Activated B cell treated with CpG ODN at 0.5 μM for 24 hours (primary cell): ENCODE results near the gene ADAT3. TPM values are rescaled to one million over a fixed set of nuclear protein-coding genes. Genes with fewer than 3 reads are reported as not detected.

Experiments used
- ATAC-seq: fragments of 200-7000 bp; cut with Tn5 transposase; one replicate; pipeline ENCODE4 v1.10.0; 2021; ENCODE audit warnings: low read depth, mild to moderate bottlenecking, moderate library complexity
- CTCF ChIA-PET: fragments of 350-600 bp; sonication (Branson Sonifier 250); formaldehyde crosslinking; loops from one replicate; lab custom pipeline; 2021; ENCODE audit warnings: antibody characterized with exemption; lab: Charles Lee
- POLR2A ChIA-PET: fragments of 350-600 bp; sonication (Branson Sonifier 250); formaldehyde crosslinking; loops from one replicate; lab custom pipeline; 2021; ENCODE audit warnings: antibody characterized with exemption; lab: Charles Lee
- DNase-seq: peaks from one replicate; pipeline ENCODE4 v3.0.0; 2022
- H3K27ac Mint-ChIP-seq: one replicate; pipeline ENCODE4 v1.8.0; 2020; ENCODE audit warnings: mixed read lengths
- H3K27me3 Mint-ChIP-seq: one replicate; pipeline ENCODE4 v1.8.0; 2021; ENCODE audit warnings: mixed read lengths
- H3K36me3 Mint-ChIP-seq: one replicate; pipeline ENCODE4 v1.8.0; 2021; ENCODE audit warnings: low read depth, mixed read lengths
- H3K4me1 Mint-ChIP-seq: one replicate; pipeline ENCODE4 v1.8.0; 2021; ENCODE audit warnings: mixed read lengths
- H3K4me3 Mint-ChIP-seq: one replicate; pipeline ENCODE4 v1.8.0; 2020; ENCODE audit warnings: mild to moderate bottlenecking, mixed read lengths
- H3K9me3 Mint-ChIP-seq: one replicate; pipeline ENCODE4 v1.8.0; 2020; ENCODE audit warnings: mixed read lengths
- intact Hi-C: fragments of 100-400 bp; cut with micrococcal nuclease; formaldehyde crosslinking; loops from one replicate; pipeline ENCODE4 v1.15.1; 2024
- total RNA-seq: library from RNA; stranded (reverse); gene quantifications from 2 replicates; pipeline ENCODE4 v1.2.3, GENCODE V29; 2022
- TF ChIP-seq, protein P1 (sequence below): fragments of 200-600 bp; IDR thresholded peaks from one replicate; pipeline ENCODE4 v1.8.0; 2022; ENCODE audit warnings: antibody characterized with exemption, mild to moderate bottlenecking

The ADAT3 gene
- total RNA-seq, 1 donor from 2014 or later: 14.1 TPM

DNA sequence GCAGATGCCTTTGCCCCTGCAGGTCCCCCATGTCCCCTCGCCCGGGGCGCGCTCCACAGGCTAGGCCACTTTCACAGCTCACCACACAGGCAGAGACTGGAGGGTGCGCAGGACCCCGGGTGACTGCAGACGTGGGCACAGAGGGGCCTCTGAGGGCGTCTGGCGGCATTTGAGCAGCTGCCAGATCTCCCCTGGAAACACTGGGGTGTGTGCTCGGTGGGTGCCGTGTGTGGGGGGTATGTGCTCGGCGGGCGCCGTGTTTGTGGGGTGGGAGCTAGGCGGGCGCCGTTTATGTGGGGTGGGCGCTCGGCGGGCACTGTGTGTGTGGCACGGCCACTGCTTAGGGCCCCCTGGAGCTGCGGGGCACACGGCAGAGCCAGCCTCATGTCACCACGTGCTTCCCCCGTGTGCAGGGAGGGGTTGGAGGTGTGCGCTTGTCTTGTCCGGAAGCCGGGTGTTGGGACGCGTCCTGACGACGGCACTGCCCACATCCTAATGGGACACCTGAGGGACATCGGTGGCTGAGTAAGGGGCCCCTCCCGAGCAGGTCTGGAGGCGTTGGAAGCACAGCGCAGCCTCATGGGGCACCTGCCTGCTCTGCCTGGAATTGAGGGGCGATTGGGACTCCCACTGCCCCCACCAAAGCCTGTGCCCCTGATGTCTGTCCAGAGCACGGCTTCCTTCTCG lies 52.5 kb downstream of the ADAT3 start:
- H3K27ac Mint-ChIP-seq: no peak overlapping the region
- peaks cover 21% of the 10 kb centered on the region for H3K4me1 Mint-ChIP-seq
- intact Hi-C loops: no loop called here
- ATAC-seq (no peak), DNase-seq (no peak)
- H3K36me3 Mint-ChIP-seq: peaks cover 26% of the 10 kb centered on the region
- POLR2A ChIA-PET: interaction anchor here (0.6 kb wide), 1 partner anchor 352 kb away, joined by 5 read pairs; the partner anchor contains the start of gene UQCR11
- H3K9me3 Mint-ChIP-seq: no peaks in the 10 kb centered on the region
- no peaks in the 10 kb centered on the region for H3K27me3 Mint-ChIP-seq
- CTCF ChIA-PET: no interaction called here
- TF ChIP-seq, protein P1, sequence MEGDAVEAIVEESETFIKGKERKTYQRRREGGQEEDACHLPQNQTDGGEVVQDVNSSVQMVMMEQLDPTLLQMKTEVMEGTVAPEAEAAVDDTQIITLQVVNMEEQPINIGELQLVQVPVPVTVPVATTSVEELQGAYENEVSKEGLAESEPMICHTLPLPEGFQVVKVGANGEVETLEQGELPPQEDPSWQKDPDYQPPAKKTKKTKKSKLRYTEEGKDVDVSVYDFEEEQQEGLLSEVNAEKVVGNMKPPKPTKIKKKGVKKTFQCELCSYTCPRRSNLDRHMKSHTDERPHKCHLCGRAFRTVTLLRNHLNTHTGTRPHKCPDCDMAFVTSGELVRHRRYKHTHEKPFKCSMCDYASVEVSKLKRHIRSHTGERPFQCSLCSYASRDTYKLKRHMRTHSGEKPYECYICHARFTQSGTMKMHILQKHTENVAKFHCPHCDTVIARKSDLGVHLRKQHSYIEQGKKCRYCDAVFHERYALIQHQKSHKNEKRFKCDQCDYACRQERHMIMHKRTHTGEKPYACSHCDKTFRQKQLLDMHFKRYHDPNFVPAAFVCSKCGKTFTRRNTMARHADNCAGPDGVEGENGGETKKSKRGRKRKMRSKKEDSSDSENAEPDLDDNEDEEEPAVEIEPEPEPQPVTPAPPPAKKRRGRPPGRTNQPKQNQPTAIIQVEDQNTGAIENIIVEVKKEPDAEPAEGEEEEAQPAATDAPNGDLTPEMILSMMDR: no peak
- H3K4me3 Mint-ChIP-seq: no peak overlapping the region

DNA sequence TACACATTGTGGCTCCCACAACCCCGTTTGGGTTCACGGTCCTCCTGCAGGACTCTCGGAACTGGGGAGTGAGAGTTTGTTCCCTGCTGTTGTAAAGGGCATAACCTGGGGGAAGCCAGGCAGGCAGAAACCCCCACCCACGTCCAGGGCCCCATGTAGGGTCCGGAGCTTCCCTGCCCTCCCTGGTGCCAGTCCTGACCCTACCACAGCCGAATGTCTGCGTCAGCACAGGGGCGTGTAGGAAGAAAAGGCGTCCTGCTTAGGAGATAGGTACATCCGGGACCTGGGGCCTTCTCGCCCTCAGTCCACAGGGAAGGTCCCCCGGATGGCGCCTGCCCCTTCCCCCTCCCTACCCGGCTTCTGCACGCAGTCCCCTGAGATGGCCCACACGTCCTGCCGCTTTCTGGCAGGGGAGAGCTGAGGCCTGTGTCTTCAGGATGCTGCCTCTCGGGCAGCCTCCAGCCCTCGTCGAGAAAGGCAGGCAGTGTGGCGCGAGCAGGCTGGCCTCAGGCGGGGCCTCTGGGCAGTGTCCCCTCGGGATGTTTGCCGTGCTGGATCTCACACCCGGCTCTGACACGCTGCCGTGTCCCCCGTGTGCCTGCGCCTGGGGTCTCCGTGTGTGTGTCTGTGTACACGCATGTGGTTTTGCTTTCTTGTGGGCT lies 54.9 kb downstream of the ADAT3 start:
- peaks cover 24% of the 10 kb centered on the region for H3K36me3 Mint-ChIP-seq
- H3K9me3 Mint-ChIP-seq: no peaks in the 10 kb centered on the region
- DNase-seq (no peak), ATAC-seq (no peak)
- ChIA-PET POLR2A (interaction anchor here (1.6 kb wide), 1 partner anchor 18 kb away, joined by 3 read pairs; no protein-coding TSS in a partner anchor), CTCF (no interaction called here)
- no peak overlapping the region for H3K4me3 Mint-ChIP-seq
- H3K27me3 Mint-ChIP-seq: no peaks in the 10 kb centered on the region
- H3K4me1 Mint-ChIP-seq: peaks cover 21% of the 10 kb centered on the region
- TF ChIP-seq, protein P1: no peak
- H3K27ac Mint-ChIP-seq: no peak overlapping the region
- intact Hi-C loops: no loop called here

DNA sequence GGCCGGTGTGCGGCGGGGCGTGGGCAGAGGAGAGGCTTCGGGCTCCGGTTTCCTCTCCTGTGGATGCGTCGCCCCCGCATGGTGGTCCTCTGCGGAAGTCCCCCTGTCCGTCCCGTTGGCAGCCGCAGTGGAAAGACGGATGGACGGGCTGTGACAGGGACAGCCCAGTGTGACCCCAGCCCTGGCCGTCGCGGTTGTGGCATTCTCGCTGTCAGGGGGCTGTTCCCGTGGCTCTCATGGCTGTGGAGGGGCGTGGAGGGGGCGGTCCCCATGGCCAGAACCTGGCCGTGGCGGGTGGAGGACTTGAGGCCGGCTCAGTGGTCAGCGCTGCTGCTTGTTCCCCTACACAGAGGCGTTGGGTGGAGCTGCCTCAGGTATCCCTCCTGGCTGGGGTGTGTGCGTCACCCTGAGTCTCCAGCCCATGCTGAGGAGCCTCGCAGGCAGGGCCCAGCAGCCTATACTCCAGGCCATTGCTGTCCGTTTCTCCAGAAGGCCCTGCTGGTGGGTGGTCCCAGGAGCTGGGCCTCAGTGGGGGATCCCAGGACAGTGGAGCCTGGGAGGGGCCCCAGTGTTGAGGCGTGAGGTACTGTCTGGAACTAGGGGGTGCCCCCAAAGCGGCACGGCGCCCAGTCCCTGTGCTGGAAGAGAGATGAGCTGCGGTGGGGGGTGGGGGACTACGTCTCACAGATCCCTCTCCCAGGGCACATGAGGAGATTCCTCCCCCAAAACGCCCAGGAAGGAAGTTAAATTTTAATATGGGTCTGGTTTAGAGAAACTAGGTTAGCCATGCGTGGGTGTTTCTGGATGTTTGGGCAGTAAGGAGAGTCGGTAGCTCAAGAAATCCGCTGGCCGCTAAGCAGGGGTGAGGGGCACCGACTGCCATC lies 56.0 kb downstream of the ADAT3 start:
- DNase-seq (no peak), ATAC-seq (no peak)
- ChIA-PET POLR2A (interaction anchor here (1.6 kb wide), 1 partner anchor 19 kb away, joined by 3 read pairs; no protein-coding TSS in a partner anchor), CTCF (no interaction called here)
- Mint-ChIP-seq H3K4me1 (peaks cover 22% of the 10 kb centered on the region), H3K9me3 (no peaks in the 10 kb centered on the region), H3K27ac (no peak overlapping the region), H3K36me3 (peaks cover 27% of the 10 kb centered on the region), H3K4me3 (no peak overlapping the region), H3K27me3 (no peaks in the 10 kb centered on the region)
- intact Hi-C loops: no loop called here
- TF ChIP-seq, protein P1: no peak

DNA sequence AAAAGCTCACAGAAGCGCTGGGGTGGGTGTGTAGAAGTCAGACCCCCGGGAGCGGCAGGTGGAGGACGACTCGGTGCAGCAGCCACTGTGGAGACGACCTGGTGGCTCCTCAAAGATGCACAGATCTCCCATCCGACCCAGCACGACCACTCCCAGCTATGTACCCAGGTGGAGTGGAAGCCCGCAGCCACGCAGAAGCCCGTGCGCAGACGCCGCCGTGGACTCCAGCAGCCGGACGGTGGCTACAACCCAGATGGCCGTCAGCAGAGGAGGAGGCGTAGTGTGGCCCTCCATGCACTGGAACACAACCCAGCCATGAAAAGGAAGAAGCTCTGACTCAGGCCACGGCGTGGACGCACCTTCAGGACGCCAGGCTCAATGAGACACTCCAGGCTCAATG lies 57.5 kb downstream of the ADAT3 start:
- Mint-ChIP-seq H3K4me3 (no peak overlapping the region), H3K27ac (no peak overlapping the region), H3K27me3 (no peaks in the 10 kb centered on the region), H3K36me3 (peaks cover 27% of the 10 kb centered on the region), H3K4me1 (peaks cover 30% of the 10 kb centered on the region), H3K9me3 (no peaks in the 10 kb centered on the region)
- ChIA-PET POLR2A (no interaction called here), CTCF (no interaction called here)
- intact Hi-C loops: no loop called here
- DNase-seq (no peak), ATAC-seq (no peak)
- TF ChIP-seq, protein P1: no peak

Other genes starting within 250 kb of the ADAT3 start
- gene ONECUT3, start 151.9 kb upstream of the ADAT3 start, total RNA-seq: not detected in 2 replicates
- gene ATP8B3, start 93.1 kb upstream of the ADAT3 start, total RNA-seq: 2.3 and 3.9 TPM in 2 replicates
- 56.3 and 69.6 TPM in 2 replicates for gene REXO1, start 56.9 kb upstream of the ADAT3 start, total RNA-seq
- gene KLF16, start 41.8 kb upstream of the ADAT3 start, total RNA-seq: 21.5 and 25.2 TPM in 2 replicates
- gene ABHD17A, start 19.9 kb upstream of the ADAT3 start, total RNA-seq: 57.4 and 64.3 TPM in 2 replicates
- gene SCAMP4, start within 50 bp of the ADAT3 start, total RNA-seq: 47.6 and 59.7 TPM in 2 replicates
- gene CSNK1G2, start 35.8 kb downstream of the ADAT3 start, total RNA-seq: 83.1 and 89.1 TPM in 2 replicates
- 55.1 and 57.3 TPM in 2 replicates for gene BTBD2, start 110.3 kb downstream of the ADAT3 start, total RNA-seq
- gene MKNK2, start 145.8 kb downstream of the ADAT3 start, total RNA-seq: 1,134 and 1,197 TPM in 2 replicates
- gene MOB3A, start 190.9 kb downstream of the ADAT3 start, total RNA-seq: 179 and 189 TPM in 2 replicates
- gene IZUMO4, start 191.5 kb downstream of the ADAT3 start, total RNA-seq: 73.0 and 78.6 TPM in 2 replicates
- 97.2 and 109 TPM in 2 replicates for gene AP3D1, start 246.2 kb downstream of the ADAT3 start, total RNA-seq